Upper lobe of left lung (tissue), 4 donors: ENCODE results near the gene GOT1.

Experiments
- EP300 ChIP-seq, 4 donors: sonication (generic); formaldehyde crosslinking; IDR thresholded peaks; one replicate each; pipeline ENCODE4 v1.5.1; 2017; ENCODE audit warnings: antibody characterized with exemption in 4 of 4, control low read depth in 2 of 4
- POLR2AphosphoS5 ChIP-seq, 2 donors: sonication (generic); formaldehyde crosslinking; IDR thresholded peaks; one replicate each; pipeline ENCODE4 v1.5.1; 2017; ENCODE audit warnings: antibody characterized with exemption in 2 of 2
- TF ChIP-seq, protein P1 (sequence below), 6 experiments: fragments of 450-650 bp in 4 of 6; fragments of 200-600 bp in 2 of 6; sonication (generic) in 2 of 6; IDR thresholded peaks; one replicate each; pipeline ENCODE4 v1.5.1; 2016 to 2019; ENCODE audit warnings: antibody characterized with exemption in 6 of 6

DNA sequence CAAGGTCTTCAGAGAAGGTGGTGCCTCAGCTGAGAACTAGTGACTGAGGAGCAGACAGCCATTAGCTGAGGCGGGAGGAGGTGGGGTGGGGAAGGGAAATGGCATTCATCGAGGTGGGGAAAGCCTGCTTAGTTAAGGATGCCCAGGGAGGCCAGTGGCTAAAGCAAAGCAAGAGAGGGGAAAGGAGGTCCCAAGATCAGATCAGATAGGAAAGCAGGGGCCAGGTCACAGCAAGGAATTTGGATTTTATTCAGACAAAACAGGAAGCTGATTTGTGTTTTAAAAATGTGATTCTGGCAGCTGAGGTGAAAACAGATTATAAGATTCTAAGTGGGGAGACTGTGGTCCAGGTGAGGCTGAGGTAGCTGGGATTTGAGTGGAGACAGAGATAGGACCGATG is 55.5 kb downstream of the GOT1 start:
- TF ChIP-seq, protein P1, sequence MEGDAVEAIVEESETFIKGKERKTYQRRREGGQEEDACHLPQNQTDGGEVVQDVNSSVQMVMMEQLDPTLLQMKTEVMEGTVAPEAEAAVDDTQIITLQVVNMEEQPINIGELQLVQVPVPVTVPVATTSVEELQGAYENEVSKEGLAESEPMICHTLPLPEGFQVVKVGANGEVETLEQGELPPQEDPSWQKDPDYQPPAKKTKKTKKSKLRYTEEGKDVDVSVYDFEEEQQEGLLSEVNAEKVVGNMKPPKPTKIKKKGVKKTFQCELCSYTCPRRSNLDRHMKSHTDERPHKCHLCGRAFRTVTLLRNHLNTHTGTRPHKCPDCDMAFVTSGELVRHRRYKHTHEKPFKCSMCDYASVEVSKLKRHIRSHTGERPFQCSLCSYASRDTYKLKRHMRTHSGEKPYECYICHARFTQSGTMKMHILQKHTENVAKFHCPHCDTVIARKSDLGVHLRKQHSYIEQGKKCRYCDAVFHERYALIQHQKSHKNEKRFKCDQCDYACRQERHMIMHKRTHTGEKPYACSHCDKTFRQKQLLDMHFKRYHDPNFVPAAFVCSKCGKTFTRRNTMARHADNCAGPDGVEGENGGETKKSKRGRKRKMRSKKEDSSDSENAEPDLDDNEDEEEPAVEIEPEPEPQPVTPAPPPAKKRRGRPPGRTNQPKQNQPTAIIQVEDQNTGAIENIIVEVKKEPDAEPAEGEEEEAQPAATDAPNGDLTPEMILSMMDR (IDR thresholded peaks at IDR 0.05) = no peak
- TF ChIP-seq POLR2AphosphoS5 (IDR thresholded peaks at IDR 0.05) (no peak), EP300 (IDR thresholded peaks at IDR 0.05) (no peak)
